ENCODE results near the gene S1PR3.
"Not testable (repeated sequence)": the region's sequence is repeated elsewhere in the genome, so short reads cannot be mapped to it uniquely, and the experiment has no call there.

Gene S1PR3

DNA sequence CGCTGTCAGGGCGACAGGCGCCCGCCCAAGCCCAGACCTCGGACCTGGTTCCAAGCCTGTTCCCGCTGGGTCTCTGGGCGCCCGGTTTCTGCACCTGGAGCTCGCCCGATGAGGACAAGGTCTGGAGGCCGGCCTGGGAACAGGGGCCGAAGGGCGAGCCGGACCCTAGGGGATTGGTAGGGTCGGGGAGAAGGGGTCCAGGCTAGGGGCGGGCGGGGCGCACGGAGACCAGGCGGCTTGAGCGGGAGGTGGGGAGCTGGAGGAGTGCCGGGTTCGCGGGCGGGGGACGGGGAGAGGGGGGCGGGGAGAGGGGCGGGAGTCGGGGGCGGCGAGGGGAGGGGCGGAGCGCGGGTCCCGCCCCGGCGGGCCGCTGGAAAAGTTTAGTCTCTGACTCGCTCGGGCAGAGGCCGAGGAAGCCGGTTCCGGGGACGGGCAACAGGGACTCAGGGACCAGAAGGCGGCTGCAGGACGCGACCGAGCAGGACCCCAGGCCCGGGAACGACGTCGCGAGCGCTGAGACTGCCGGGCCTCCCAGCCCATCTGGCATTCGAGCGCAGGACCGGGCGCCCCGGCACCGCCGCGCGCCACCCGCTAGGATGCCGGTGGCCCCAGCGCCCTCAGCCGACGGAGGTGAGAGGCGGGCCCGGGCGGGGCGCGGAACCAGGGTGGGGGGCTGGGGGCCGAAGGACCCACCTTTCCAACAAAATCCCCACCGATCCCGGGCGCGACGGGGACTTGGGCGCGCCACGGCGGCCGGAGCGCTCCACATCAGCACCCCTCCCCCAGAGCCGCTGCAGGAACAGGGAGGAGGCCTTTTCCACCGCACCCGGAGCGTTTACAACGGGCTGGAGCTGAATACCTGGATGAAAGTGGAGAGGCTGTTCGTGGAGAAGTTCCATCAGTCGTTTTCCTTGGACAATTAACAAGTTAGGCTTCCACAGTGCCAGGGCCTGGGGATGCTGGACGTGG is at the start of gene S1PR3:
Gene S1PR3 (plus strand): TSS at position 403 of the 969 bp plus-strand sequence. CDS start 9,733 bp downstream, outside the sequence.
- no peak for DNase-seq (ENCODE audit: low read depth)

DNA sequence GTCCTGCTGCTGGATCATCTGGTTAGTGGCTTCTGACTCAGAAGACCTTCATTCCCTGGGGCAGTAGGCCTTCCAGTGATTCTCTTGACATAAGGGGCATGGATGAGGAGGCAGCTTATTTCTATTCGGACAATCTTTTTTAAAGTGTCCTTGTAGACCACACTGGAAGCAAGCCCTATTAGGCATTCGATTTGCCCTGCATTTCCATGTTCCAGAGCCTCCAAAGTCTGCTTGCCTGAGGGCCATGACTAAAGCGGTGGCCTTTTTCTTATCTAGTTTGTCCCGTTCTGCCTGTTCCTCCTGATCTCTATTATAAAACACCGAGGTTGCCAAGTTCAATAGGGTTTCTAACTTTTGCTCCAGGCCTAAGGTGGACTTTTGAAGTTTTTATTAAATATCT is 49.7 kb upstream of the S1PR3 start:
- DNase-seq (ENCODE audit: low read depth): not testable (repeated sequence)

DNA sequence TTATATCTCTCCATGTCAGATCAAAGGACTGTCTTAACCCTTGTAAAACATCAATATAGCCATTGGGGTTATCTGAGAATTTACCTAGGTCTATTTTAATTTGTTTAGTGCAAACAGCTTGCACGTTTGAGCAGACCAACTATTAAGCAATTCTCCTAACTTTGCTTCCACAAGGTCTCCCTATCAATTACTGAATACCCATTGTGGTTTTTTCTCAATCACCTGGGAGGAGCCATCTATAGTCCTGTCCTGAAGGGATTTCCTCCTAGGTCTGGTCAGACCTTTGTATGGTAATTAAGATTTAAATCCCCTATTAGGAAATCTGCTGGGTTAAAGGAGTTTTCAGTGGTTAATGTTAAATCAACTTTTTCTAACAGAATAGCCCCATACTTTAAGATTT is 48.9 kb upstream of the S1PR3 start:
- DNase-seq (ENCODE audit: low read depth): no peak

DNA sequence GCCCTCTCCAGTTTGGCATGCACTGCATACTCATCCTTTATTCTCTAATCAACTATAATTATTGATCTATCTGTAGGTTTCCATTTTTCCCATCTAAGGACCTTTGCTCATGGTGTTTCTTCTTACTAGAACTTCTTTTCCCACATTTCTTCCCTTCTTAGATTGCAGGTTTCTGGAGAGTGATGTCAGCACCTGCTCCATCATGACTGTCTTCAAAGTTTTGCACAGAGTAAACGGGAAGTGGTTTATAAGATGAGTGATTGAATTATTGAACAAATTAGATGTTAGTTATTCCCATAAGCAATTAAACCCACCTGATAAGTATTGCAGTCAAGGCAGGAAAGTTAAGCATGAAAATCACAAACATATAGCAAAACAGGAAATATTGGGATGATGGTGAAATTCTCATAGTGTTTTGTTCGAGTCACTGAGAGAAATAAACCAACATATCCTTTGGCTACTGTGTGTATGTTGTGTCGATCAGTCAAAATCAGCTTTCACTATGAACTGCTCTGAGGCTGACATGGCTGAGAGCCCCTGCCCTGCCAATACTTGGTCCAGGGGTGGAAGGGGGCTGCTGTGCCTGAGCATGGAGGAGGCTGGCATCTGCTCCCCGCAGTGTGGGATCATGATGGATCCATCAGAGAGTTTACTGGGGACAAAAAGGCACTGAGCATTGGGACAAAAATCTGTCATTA is 45.5 kb upstream of the S1PR3 start:
- no peak for DNase-seq (ENCODE audit: low read depth)

- no peak for DNase-seq (ENCODE audit: low read depth)
Measured at GRCh38 chr9:88947581-88948573, 43.4 kb upstream of the S1PR3 start.

DNA sequence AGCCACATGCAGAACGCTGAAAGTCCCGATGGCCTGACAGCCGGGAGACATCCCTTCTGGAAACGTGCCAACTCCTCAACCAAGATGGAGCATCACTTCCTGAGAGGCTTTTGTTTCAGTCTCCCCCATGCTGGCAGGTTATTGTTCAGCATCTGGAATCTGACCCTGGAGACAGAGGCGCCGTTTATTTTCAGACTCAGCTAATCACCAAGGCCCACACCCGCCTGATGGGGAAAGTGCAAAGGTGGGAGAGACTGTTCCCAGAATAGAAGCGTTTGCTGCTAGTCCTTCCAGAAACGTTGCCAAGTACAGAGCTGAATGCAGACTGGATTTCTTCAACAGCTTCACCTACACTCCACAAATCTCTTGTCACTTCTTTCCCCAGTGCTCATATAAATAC is 41.8 kb upstream of the S1PR3 start:
- no peak for DNase-seq (ENCODE audit: low read depth)

DNA sequence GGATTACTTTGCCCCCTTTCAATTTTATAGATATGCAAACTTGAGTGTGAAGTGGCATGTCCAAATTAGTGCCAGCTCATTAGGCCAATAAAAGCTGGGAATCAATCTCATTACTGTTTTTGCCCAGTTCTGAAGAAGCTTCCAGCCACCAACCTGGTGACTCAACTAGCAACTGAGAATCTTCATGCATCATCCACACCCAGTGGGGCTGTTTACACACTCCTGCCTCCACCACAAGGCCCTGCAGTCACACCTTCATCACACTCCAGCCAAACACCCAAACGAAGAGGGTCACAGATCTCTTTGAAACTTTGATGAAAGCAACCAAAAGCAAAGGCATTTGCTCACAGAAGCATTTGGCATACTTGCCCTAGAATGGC is 41.3 kb upstream of the S1PR3 start:
- DNase-seq (ENCODE audit: low read depth): no peak

GRCh38 chr9:88950341-88951154 is 40.7 kb upstream of the S1PR3 start:
- no peak for DNase-seq (ENCODE audit: low read depth)

DNA sequence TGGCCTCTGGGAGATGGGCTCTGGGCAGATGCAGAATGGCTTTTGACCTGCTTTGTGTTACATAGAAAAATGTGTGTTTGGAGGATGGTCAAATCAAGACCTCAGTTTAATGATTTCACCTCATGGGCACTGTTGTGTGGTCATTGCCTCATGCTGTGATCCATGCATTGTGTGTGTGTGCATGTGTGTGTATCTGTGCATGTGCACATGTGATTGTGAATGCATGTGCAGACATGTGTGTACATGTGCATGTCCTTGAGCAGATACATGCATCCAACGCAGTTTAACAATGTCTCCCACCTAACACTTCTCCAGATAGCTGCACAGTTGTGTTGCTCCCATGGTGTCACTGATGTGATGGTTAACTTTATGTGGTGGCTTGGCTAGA is 40.1 kb upstream of the S1PR3 start:
- no peak for DNase-seq (ENCODE audit: low read depth)

GRCh38 chr9:88952086-88952615 is 39.1 kb upstream of the S1PR3 start:
- no peak for DNase-seq (ENCODE audit: low read depth)

DNA sequence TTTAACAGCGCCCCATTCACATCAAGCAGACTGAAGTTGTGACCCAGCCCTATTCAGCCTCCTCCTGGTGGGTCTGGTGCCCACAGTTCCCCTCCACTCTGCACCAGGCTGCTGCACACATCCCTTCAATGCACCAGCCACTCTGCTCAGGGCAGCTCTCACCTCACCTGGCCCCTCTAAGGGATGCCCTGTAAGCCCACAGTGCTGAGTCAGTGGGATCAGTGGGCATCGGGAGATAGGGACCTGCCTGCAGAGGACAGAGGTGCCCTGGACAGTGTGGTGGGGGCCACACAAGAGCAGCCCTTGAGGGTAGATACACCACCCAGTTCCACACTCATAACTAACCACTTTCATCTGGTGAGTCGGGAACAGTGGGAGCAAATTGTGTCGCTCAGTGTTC is 38.3 kb upstream of the S1PR3 start:
- no peak for DNase-seq (ENCODE audit: low read depth)

DNA sequence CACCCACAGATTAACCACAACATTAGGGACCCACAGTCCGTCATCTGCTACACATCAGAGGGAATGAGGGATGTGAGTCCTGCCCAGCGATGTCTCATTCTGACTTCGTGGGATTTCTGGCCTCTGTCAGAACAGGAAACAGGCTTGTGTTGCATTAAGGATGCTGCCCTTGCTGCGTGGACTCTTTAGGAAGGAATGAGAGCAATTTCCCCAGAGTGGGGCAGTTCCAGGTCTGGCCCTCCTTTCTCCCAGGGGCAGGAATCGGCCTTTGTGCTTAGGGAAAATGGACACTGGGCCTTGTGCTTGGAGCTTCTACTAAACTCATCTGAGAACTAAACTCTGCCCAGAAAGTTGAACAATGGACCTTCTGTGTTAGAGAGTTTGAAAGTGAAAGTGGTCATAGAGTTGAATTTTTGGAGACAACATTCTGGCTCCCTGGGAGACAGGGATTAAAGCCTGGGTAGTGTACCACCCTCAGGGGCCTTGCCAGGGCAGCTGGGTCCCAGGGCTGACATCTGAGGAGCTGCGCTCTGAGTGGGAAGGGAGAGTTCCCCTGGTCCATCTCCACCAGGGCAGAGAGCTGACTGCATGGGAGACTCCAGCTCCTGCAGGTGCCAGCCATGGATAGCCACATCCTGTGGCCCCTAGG is 37.8 kb upstream of the S1PR3 start:
- DNase-seq (ENCODE audit: low read depth): no peak

DNA sequence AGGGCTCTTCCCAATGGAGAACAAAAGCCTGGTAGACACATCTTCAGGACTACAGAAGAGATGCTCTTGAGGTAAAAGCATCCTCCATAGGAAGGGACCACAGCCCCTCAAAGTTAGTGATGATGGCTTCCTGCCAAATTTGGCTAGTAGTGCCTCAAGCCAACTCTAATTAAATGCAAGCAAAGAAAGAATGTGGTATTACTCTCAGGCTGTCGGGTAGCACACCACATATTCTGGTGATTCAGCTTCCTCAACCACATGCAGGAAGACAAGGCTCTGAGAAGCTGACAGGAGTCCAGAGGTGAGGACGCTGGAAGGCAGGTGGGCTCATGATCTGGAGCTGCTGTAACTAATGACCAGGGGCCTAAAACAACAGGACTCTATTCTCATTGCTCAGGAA is 37.2 kb upstream of the S1PR3 start:
- DNase-seq (ENCODE audit: low read depth): no peak

DNA sequence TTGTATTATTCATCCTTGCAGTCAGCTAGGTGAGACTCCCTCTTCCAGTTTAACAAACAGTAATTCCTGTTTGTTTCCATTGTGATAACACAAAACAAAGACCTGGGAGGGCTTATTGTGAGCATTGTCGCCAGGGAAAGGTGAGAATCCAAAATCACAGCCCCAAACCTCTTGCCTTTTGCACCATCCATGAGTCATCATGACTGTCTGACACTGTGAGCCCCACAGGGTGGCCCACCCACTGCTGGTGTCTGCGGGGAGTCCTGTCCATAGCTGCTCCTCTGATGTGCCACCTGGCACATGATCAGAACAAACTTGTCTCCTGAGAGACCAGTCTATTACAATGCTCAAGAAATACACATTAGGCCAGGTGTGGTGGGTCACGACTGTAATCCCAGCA is 33.7 kb upstream of the S1PR3 start:
- DNase-seq (ENCODE audit: low read depth): no peak

GRCh38 chr9:88959727-88960469 is 31.4 kb upstream of the S1PR3 start:
- no peak for DNase-seq (ENCODE audit: low read depth)

DNA sequence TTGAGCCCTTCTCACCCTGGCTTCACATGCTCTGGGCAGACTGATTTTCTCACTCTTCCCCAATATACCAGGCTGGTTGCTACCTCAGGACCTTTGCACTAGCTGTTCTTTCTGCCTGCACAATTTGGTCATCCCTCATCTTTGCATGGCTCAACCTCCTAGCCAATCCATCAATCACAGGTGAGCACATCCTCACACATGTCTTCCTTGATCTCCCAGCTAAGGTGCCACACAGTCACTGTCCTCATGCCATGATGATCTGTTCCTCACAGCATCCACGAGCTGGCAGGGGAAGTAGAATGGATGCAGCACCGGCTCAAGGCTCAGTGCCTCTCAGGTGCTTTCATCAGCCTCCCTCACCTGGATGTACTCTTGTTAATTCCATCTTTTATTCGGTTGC is 30.6 kb upstream of the S1PR3 start:
- no peak for DNase-seq (ENCODE audit: low read depth)

DNA sequence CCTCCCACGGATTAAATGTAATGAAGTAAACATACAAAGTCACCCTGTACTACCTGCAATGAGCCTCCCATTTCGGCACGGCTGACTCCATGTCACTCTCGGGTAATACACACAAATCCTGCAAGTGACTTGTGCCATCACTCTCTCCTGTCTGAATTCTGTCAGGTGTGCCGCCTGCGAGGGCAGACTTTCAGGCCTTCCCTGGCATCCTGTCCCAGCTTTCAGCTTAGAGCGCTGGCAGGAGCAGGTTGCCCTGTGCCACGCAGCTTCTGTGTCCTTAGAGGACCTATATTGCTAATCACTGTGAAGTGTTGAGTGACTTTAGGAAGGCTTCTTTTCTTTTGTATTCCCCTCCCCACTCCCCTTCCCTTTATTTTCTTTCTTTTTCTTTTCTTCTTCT is 25.8 kb upstream of the S1PR3 start:
- DNase-seq (ENCODE audit: low read depth): no peak

DNA sequence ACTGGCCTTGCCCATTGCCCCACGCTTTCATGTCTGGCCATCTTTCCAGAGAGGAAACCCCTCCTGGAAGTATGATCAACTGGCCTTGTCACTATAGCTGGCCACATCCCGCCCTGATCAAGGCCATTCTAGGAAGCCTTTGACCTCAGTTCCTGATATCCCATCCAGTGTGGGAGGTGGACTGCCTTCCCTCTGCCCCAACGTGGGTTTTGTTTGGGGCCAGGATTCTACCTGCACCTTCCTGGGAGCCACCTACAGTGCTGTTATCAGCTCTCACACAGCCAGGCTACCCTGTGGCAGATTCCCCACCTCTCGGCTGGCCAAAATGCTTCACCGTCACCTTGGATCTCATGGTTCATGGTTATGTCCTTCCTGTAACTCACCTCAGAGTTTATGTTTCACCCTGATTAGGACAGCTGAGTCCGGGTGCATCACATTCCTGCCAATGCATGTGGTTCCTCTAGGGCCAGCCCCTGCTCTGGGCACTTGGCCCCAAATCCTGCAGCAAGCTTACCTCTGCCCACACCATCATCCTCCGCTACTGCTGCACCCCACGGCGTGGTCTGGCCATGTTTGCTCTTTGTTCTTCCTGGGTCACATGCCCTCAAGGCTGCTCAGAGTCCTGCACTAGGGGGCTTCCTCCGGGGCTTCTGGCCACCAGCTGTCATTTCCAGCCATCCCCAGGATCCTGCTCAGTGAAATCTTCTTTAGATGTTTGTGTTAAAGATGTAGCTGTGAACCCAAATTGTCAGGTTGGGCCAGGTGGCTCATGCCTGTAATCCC is 24.2 kb upstream of the S1PR3 start:
- DNase-seq (ENCODE audit: low read depth): no peak

DNA sequence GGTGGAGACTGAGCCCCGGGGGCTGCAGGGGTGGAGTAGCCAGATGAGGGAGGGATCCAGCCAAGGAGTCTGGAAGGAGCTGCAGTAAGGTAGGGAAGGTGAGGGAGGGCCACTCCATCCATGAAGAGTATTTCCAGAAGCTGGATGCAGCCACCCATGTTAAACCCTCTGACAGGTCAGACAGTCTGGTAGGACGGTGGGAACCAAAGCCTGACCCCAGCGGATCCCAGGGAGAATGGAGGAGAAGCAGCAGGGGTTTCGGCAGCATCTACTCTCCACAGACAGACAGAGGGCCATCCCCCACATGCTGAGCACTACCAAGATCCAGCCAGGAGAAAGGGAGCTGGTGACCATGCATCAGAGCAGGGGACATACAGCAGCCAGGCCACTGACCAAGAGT is 22.5 kb upstream of the S1PR3 start:
- no peak for DNase-seq (ENCODE audit: low read depth)
